Suppressor macrophage treated with lipopolysaccharide for 4 hours (primary cell): Measurements from ENCODE around the gene CECR2.
A peak's percentile ranks its signal among the peaks of the same experiment; 100 is the strongest.
"Not testable (repeated sequence)": the region's sequence is repeated elsewhere in the genome, so short reads cannot be mapped to it uniquely, and the experiment has no call there.

Experiments used
- DNase-seq: peaks from one replicate; pipeline ENCODE4 v3.0.0-alpha.2; 2020

CECR2 gene

DNA sequence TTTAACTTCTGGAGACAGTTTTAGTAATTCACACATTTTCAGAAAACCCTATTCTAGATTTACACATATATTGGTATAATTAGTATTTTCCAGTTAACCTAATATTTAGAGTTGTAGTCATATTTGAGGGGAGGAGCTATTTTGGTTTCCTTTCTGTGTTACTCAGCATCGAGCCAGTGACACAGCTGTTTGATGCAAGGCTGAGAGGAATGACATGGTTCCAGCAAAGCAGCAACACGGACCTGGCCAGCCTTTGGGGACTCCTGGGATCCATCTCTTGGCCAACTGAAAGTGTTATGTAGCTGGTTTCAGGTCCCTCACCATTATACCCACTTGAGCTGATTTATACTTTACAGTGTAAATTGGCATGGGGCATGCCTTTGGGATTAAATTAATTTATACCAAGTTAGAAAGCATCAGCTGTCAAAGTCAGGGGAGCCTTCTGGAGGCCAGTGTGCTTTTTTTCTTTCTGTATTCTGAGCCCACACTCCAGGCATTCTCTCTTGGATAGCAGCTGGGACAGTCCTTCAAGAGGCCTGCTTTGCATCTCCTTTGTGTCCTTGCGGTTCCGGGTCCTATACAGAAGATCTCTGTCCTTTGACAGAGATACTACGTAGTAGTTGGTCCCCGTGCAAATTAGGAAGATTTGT is 102.8 kb downstream of the CECR2 start:
- DNase-seq = peak; percentile 52

DNA sequence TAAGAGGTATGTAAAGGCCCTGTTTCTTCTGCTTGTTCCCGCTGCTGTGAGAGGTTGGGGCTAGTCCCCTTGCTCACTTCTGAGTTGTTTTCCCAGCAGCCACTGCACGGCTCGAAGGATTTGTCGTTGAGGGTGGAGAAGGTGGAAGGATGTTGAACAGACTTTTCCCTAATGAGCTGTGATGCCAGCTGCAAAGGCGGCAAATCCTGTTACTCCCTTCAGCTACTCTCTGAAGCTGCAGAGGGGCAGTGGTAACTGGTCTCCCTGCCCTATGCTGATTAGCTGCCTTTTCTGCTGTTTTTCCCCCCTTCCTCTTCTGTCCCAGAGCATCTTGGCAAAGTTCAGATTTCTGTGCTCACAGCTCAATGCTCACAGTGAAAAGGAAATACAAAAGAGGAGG is 103.7 kb downstream of the CECR2 start:
- DNase-seq = no peak

DNA sequence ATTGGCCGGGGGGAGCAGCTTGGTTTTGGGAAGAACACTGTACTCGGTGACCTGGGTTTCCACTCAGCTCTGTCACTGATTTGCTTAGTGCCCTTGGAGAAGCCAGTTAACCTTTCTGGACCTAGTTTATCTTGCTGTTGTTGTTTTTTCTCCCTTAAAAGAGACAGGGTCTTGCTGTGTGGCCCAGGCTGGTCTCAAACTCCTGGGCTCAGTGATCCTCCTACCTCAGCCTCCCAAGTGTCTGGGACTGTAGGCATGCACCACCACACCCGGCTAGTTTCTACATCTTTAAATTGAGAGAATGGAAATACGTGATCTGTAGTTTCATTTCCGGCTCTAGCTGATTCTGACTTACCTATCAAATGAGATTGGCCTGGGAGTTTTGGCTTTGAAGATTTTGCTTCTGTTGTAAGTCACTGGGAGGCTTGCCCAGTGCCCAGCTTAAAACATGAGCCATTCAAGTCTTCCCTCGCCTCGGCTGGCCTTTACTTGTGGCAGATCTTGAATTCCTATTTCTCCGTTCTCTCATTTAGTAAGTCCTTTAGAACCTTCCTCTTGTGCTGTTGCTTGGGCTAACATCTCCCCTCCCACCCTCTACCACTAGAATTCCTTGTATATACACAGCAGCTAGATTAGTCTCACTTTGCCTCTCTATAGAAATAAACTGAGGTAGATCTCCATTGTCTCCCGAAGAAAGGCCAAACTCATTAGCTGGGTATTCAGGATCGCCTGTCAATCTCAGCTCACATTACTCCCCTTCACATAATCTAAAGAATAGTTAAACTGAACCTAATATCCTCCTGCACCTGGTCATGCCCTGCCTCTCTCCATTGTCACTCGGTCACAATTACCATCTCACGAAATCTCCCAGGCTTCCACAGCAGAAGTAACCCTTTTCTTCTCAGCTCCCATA is 106.3 kb downstream of the CECR2 start:
- DNase-seq = no peak

DNA sequence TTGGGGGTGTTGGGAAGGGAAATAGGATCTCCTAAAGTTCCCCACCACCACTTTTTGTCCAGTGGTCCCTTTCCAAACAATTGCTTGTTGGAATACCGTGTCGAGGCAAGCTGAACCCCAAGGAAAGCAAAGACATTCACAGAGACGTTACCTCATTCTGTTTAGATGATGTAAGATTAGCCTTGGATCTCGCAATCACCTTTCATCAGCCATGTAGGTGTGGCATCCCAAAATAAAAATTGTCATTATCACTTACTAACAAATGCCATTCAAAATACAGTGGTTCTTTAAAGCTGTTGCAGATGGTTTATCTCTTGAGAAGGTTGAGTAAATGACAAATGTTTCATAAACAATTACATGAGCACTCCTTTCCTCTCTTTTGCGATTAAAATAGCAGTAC is 107.6 kb downstream of the CECR2 start:
- no peak for DNase-seq

DNA sequence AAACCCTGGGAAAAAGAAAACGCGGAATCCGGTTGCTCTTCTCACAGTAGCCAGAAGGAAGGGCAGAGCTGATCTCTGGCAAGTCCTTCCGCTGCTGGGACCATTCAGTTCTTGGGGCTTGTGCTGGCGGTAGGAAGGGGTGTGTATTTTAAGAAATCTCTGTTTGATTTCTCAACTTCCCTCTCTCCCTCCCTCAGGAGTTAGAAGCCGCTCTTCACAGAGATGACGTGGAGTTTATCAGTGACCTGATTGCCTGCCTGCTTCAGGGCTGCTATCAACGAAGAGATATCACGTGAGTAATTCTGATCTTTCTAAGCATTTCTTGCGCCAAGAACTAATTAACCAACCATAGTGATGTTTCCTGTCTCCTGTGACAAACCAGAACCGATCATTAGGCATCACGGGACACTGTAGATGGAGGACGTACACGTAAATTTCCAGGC is 108.2 kb downstream of the CECR2 start:
- peak; percentile 52 for DNase-seq

DNA sequence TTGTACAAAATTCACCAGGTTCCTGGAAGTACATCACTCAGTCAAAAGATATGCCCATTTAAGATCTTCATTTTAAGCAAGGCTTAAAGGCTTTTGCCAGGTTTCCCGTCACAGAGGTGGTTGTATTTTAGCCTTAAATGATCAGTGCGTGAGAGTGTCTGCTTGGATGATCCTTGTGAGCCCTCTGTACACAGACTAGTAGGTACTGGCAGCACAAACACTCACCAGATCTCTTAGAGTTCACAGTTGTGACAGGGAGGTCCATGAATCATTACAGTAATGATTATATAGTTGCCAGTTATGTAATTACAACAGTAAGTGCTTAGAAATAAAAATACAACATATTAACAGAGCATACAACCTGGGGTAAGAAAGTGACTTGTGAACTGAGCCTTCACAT is 109.9 kb downstream of the CECR2 start:
- no peak for DNase-seq

DNA sequence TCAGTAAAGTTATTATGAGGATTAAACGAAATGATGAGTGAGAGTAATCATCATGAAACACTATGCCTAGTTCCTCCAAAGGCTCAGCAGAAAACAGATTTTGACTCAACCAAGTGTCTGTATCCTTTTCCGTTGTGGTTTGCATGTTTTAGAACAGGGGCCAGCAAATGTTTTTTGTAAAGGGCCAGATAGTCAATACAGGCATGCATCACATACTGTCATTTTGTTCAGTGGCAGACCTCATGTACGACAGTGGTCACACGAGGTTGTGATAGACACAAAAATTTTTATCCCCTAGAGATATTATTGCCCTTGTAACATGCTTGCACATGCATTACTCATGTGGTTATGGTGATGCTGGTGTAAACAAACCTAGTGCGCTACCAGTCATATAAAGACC is 112.2 kb downstream of the CECR2 start:
- no peak for DNase-seq

DNA sequence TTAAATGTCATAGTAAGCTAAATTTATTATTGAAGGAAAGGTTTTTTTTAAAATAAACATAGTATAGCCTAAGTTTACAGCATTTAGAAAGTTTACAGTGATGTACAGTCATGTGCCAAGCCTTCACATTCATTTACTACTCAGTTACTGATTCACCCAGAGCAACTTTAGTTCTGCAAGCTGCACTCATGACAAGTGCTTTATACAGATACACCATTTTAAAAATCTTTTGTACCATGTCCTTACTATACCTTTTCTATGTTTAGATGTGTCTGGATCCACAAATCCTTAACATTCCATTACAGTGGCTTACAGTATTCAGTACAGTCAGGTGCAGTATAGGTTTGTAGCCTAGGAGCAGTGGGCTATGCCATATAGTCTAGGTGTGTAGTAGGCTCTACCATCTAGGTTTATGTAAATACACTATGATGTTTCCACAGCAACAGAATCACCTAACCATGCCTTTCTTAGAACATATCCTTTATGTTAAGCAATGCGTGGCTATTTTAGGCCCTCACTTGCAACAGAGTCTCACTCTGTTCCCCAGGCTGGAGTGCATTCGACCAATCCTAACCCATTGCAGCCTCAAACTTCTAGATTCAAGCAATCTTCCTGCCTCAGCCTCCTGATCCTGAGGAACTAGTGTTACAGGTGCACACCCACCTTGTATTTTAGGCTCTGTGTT is 114.6 kb downstream of the CECR2 start:
- DNase-seq = no peak

DNA sequence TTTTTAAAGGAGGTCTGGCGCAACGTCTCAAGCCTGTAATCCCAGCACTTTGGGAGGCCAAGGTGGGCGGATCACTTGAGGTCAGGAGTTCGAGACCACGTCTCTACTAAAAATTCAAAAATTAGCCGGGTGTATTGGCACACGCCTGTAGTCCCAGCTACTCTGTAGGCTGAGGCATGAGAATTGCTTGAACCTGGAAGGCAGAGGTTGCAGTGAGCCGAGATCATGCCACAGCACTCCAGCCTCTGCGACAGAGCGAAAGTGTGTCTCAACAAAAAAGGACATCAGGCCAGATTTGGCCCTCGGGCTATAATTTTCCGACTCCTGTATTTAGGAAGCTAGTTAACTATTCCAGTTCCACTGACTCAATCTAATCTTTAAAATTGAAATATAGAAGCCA is 115.3 kb downstream of the CECR2 start:
- no peak for DNase-seq

DNA sequence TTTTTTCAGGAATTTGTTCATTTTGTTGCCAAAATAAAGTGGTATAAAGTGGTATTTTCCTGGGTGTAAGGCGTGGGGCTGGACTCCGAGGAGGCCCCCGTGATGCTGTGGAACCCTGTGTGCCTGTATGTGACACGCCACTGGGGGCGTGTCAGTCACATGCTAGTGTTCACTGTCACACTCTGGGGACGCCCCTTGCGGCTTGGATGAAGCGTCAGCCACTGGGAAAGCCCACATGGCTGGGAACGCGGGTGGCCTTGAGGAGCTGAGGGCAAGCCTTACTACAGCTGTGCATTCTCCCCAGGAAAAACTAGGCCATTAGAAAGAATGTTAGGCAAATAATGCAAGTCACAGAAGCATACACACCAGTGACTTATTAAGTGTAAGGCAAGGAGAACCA is 117.1 kb downstream of the CECR2 start:
- no peak for DNase-seq

DNA sequence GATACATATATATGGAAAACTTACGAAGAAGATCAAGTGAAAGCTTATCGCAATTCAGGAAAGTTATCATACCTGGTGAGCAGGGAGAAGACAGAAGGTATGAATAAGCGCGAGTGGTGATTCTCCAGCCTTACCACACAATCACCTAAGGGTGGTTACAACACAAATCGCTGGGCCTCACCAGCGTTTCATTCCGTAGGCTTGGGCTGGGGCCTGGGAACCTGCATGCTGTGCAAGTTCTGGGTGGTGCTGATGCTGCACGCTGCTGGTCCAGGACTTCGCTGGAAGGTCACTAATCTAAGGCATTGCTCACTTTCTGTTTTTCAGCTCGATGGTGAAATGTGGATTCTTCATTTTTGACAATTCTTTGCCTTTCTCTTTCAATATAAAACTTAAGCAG is 117.5 kb downstream of the CECR2 start:
- DNase-seq = no peak

DNA sequence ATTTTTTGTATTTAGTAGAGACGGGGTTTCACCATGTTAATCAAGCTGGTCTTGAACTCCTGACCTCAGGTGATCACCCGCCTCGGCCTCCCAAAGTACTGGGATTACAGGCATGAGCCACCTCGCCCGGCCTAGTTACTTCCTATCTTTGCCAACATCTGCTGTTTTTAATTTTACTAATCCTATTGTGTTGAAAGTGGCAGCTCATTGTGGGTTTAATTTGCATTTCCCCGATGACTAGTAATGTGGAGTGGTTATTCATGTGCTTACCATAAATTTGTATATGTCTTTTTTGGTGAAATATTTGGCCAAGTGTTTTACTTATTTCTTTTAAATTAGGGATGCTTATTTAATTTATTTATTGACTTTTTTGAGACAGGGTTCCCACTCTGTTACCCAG is 119.8 kb downstream of the CECR2 start:
- no peak for DNase-seq

DNA sequence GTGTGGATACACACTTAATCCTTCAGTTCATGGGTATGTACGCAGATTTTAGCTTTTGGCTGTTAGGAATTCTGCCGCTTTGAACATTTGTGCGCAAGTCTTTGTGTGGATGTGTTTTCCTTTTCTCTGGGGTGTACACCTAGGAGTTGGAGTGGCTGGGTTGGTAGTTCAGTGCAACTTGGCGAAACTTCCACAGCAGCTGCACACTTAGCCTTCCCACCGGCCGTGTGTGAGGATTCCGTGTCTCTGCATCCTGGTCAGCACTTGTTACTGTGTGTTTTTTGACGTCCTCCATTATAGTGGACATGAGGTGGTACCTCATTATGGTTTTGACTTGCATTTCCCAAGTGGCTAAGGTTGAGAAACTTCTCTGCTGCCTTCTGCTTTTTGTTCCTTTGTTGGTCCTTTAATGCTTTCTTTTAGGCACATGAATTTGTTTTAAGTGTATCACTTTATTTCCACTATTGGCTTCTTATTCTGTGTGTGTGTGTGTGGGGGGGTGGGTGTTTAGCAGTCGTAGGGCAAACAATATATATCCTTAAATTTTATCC is 121.9 kb downstream of the CECR2 start:
- DNase-seq = no peak

DNA sequence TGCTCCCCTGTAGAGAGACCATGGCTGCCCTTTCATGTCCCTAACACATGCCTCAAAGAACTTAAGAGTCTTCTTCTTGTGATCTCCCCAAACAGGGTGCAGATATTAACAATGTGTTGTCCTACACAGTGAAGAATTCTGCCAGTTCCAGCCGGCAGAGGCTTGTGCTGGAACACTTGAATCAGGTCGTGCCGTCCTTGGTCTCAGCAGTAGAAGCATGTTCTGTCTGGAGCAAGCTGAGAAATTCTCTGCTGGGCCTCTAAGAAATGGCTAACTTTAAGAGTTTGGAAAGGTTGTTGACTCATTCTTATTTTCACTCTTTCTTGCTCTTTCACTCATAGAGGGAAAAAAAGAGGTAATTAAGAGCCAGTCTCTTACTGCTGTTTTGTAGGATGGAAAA is 123.0 kb downstream of the CECR2 start:
- DNase-seq = no peak

DNA sequence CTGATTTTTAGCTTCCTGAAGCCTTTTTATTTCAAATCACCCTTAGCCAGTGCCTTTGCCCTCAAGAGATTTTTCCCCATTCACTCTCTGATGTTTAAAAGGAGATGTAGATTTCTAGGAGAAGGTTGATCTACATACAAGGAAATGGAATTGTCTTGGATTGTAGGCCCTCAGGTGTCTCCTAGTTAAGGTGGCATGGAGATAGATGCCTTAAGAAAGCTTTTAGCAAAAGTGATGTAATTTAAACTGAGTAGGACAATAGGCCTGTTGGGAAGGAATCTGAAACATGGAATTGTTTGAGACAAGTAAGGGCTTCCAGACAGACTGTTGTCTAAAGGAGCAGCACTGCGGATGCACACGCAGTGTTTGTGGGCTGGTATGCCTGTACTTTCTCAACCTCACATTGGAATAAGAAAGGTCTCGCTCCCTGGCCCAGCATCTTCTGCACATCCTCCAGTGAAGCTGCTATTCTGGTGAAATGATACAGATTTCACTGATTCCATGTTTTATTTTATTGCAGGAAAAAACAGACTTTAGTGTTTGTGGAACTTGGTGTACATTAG is 124.2 kb downstream of the CECR2 start:
- DNase-seq = no peak

DNA sequence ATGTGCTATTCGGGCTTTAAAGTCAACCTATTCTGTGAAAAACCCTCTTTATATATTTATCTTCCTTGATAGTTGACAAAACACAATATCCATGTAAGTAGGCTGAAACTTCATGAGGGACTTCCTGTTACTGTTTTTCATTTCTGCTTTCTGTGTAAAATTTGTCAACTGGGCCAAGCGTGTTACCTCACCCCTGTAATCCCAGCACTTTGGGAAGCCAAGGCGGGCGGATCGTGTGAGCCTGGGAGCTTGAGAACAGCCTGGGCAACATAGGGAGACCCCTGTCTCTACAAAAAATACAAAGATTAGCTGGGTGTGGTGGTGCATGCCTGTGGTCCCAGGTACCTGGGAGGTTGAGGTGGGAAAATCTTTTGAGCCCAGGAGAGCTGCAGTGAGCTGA is 127.6 kb downstream of the CECR2 start:
- DNase-seq = peak; percentile 78

DNA sequence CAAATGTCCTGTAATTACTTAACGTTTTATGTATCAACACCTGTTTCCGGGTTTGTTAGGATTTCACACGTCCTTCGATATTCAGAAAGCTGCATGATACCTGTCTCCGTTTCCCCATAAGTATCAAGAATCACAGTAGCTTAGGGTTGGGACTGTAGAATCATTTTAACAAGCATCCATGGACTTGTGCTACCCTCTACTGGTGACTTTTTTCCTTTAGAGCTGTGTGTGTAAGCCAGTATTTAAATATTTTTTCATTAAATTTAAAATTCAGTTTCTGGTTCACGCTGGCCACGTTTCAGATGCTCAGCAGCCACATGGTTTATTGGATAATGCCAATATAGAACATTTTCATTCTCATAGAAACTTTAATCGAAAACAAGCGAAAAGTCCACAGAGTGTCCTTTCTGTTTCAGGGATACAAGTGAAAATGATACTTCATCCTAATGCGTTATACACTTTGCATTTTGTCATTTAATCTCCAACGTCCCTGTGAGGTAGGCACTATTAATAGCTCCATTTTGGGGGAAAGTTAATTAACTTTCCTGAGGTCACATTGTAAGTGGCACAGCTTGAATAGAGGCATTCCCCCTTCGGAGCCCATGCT is 132.5 kb downstream of the CECR2 start:
- DNase-seq = peak; percentile 76

DNA sequence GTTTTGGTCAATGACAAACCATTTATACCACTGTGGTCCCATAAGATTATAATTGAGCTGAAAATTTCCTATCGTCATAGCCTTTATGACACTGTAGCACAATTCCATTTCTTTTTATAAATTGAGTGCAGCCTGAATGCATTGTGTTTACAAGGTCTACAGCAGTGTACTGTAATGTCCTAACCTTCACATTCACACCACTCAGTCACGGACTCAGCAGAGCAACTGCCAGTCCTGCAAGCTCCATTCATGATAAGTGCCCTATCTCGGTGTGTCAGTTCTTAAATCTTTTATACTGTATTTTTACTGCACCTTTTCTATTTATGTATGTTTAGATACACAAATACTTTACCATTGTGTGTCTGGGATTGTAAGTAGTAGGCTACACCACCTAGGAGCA is 138.8 kb downstream of the CECR2 start:
- DNase-seq = no peak

DNA sequence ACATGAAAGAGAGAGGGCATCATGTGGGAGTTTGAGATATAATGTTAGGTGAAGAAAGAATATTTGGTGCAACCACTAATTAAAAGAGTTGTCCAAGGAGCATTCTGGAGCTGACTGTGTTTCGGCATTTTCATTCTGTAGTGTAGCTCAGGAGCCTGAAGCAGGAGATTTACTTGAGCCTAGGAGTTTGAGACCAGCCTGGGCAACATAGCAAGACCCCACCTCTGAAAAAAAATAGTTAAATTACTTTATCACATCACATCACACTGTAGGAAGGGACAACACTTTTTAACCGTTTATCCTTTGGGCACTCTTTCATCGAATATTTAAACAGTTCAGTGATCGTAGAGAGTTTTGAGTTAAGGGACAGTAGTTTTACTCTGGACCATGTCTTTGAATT is 143.7 kb downstream of the CECR2 start:
- DNase-seq = no peak

DNA sequence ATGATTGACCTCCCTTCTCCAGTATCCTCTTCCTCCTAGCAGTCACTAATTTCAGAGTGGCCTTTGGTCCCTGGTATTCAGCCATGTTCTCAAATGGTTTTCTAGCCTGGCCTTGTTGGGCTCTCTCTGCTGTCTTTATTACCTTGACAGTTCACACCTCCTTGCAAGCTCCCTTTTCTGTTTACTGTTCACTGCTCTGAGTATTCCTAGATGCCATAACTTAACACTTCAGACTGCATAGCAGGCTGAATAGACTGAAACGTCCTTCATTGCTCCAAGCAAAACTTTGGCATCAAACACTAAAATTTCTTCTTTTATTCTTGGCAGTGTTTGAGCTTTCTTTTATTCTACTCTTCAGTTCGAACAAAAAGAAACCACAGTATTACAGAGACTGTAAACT is 144.4 kb downstream of the CECR2 start:
- no peak for DNase-seq

DNA sequence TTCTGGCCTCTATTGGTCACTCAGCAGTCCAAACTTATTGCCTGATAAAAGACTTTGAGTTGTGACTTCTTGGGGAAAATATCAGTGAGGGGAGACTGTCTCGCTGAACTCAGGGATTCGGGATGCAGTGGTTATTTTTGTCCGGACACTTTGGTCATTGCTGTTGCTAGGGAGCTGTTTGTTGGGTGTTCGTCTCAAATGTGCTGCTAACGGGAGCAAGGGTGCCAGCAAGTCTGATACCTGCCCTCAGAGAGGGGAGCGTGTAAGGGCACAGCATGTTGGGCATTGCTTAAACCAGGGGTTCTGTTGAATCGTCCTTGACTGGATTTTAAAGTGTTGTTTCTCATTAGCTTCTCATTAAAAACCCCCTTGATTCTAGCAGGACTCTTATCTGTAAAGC is 144.8 kb downstream of the CECR2 start:
- no peak for DNase-seq

DNA sequence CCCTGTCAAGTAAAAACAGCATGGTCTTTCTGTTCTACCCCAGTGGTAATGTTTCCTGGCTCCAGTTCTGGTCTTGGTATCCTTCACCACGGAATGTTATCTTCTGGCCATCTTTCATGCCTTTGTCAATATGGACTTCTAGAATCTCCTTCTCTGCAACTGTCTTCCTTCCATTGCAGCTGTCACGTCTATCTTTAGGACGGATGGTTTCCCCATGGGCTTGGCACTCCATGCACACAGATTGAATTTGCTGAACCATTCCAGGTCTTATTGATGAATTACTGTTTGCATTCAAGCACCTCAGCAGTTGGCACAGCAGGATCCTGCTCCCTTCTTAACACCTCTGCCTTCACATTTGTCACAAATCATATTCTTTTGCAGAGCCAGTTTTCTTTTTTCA is 149.1 kb downstream of the CECR2 start:
- no peak for DNase-seq

DNA sequence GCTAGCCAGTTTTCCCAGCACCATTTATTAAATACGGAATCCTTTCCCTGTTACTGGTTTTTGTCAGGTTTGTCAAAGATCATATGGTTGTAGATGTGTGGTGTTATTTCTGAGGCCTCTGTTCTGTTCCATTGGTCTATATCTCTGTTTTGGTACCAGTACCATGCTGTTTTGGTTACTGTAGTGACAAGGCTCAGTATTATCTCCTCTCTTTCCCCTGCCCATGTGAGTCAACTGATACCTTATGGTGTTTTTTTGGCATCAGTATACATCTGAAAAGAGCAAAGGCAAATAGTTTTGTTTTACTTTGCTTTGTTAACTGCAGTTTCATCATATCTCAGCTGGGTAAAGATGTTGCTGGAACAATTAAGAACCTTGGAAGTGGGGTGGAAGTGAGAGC is 152.7 kb downstream of the CECR2 start:
- not testable (repeated sequence) for DNase-seq
